Frontal cortex (tissue), 4 donors: Measurements from ENCODE around the gene GSG1L. TPM values are rescaled to one million over a fixed set of nuclear protein-coding genes. Genes with fewer than 3 reads are reported as not detected.
A peak's percentile ranks its signal among the peaks of the same experiment; 100 is the strongest.

ENCODE experiments used
- DNase-seq, 2 donors: peaks; one replicate each; pipeline ENCODE4 v3.0.0; 2012; ENCODE audit warnings: low spot score in 2 of 2
- FAIRE-seq: peaks from 2 replicates; lab custom pipeline; 2012; peaks lifted over from hg19 to GRCh38; lab: Jason Lieb, UNC
- total RNA-seq: library from RNA; depleted of rRNA; stranded (reverse); fragments of >200 nt; gene quantifications from one replicate; pipeline ENCODE4 v1.2.3, GENCODE V29; 2014
- donor health status: control.
- donor health status: control.
- donor health status: control.

GSG1L gene
- total RNA-seq, 1 donor from 2014 or later: 5.3 TPM

DNA sequence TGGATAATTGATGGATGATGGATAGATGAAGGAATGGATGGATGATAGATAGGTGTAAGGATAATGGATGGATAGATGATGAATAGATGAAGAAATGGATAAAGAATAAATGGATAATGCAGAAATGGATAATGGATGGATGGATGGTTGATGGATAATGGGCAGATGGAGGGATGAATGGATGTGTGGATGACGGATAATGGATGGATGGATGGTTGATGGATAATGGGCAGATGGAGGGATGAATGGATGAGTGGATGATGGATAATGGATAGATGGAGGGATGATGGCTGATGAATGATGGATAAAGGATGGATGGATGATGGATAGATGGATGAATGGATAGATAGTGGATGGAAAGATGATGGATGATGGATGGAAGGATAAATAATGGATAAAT, 274.4 kb downstream of the GSG1L start:
- no peak for DNase-seq
- no peak for FAIRE-seq

- no peak for FAIRE-seq
Measured at GRCh38 chr16:27787665-27788064, 275.8 kb downstream of the GSG1L start.

GRCh38 chr16:27786923-27787625, 276.4 kb downstream of the GSG1L start:
- FAIRE-seq: no peak
- DNase-seq: no peak

More at GRCh38 chr16:27787665-27788064, 275.8 kb downstream of the GSG1L start:
- no peak for DNase-seq

DNA sequence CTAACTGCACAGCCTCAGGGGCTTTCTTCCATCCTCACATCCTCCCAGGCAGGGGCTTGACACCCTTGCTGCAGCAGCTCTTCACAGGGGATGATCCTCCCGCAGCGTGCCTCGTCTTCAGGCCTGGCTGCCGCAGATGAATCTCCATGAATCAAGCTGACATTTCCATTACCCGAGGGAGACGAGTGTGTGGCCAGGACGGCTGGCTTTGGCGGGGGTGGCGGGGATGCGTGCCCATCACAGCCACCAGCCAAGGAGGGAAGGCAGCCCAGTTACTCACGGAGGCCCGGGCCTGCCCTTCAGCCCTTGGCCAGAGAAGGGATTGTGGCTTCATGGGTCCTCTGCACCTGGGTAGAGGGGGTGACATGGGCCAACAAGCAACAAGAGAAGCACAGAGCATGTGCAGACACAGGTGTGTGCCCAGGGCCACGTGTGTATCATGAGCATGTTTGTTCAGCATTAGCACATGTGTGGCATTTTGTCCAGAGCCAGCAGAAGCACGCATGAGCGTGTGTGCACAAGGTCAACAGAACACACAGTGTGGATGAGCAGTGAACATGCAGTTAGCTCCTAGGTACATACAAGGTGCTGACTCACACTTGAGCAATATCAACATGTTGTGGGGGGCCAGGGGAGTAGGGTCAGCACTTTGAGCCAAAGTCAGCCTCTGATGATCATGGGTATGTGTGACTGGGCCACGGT, 277.1 kb downstream of the GSG1L start:
- DNase-seq (no peak), FAIRE-seq (no peak)

DNA sequence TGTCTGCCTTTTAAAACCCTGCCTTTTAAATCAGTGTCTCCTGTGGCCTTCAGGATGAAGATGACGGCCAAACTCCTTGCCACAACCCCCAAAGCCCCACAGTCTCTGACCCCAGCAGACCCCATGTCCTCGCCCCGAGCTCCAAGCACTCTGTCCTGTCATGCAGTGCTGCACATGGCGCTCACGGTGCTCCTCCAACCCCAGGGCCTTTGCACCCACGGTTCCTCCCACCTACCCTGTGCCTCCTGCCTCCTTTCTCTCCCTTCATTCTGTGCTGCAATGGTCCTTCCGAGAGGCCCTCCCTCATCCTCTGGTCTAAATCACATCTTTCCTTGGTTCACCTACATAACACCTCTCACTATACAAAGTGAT, 278.2 kb downstream of the GSG1L start:
- FAIRE-seq (no peak), DNase-seq (no peak)

DNA sequence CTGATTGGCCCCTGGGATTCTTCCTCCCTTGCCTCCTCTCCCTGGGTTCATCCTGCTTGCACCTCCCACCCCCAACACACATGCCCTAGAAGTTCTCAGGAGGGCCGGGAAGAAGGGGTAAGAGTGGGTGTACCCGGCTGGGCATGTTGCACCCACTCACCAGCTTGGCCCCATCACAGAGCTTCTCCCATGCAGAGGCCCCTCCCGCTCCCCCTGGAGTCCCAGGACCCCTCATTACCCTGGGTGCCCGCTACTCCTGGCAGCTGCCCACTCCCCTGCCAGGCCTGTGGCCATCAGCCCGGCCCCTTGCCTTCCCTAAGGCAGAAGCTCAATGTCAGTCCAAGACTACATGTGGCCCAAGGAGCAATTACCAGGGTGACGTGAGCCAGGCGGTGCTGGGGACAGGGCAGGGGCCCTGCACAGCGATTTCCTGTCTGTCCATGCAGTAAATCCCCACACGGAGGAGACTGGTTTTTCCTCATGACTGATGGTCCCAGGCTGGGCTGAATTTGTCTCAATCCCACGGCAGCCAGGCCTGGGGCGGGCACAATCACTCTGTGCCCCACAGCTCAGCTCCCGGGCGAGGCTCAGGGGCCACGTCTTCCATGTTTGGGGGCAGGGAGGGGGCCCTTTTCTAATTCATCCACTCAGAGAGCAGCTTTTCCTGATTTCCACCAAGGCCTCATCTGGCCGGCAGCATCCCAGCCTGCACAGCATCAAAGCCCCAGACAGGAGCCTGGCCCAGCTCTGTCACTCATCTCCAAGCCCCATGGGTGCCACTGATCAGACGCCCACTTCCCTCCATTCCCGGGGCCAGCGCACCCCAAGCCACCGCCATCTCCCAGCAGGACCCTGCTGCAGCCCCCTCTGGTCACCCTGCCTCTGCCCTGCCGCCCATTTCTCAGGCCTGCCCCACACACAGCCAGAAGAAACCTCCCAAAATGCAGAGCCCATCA, 278.9 kb downstream of the GSG1L start:
- no peak for FAIRE-seq
- DNase-seq: no peak

GRCh38 chr16:27781981-27782880, 281.3 kb downstream of the GSG1L start:
- FAIRE-seq (no peak), DNase-seq (no peak)

DNA sequence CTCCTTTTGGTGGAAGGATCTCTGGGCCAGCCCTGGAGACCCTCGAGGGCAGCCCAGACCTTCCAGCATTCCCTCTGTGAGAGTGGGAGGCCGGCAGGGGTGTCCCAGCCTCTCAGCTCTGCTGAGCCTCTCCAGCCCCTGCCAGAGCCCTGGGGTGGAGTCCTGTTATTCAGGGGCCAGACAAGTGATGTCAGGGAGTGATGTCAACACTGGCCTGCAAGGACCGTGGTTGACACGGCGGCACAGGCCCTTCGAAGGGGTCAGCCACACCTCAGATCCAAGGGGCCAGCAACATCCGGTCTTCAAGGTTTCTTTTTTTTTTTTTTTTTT, 282.4 kb downstream of the GSG1L start:
- FAIRE-seq (no peak), DNase-seq (no peak)

DNA sequence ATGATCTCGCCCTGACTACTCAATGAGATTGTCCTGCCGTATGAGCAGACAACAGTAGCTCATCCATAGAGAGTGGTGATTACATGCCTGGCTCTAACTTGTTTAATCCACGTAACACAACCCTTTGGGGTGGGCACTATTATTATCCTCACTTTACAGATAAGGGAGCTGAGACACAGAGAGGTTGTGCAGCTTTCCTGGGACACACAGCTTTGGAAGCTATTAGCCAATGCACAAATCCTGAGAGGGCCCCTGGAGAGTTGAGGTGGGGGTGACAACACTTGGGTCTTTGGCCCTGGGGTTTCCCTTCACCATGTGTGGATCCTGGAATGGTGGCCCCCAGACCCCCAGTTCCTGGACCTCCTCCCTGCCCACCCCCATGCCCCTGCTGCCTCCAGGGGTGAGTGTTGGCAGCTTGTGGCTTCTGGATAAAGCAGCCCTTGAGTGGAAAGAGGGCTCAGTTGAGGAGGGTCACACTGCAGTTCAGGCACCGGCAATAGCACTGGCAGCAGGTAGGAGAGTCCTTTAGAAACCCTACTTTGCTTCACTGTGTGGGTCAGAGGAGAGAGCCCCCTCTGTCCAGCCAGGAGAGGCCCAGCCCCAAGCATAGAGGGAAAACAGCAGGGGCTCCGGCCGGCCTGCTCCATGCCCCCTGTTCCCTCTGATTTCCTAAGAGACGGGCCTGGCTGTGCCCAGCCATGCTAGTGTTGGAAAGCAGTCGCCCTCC, 282.9 kb downstream of the GSG1L start:
- FAIRE-seq (no peak), DNase-seq (no peak)

- DNase-seq (peak; percentile 71 to 75), FAIRE-seq (no peak)
Measured at GRCh38 chr16:27779641-27780164, 283.8 kb downstream of the GSG1L start.

DNA sequence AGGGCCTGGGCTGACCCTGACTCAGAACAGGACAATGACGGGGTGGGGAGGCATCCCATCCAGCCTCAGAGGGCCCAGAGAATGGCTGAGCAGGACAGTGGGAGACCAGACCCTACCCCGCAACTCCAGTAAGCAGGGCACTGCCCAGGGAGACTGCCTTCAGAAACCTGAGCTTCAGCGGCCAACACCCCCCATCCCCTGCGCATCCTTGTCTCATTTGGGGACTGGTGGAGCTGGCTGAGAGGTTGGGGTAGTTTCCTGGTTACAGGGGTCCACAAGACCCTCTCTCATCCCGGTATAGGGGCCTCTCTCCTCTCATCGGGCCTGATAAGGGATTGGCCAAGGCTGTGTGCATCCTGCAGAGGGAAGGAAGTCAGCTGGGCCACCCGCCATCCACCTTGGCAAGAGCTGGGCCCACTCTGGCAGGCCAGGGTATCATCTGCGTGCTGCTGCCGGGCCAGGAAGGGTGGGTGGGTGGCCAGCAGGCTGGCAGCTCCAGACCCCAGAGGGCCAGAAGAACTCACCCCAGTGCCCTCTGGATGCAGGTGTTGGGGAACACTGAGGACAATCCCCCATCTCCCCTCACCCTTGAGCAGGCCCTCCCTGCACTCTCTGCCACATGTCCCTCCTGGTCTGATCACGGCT, 284.5 kb downstream of the GSG1L start:
- FAIRE-seq (no peak), DNase-seq (no peak)

DNA sequence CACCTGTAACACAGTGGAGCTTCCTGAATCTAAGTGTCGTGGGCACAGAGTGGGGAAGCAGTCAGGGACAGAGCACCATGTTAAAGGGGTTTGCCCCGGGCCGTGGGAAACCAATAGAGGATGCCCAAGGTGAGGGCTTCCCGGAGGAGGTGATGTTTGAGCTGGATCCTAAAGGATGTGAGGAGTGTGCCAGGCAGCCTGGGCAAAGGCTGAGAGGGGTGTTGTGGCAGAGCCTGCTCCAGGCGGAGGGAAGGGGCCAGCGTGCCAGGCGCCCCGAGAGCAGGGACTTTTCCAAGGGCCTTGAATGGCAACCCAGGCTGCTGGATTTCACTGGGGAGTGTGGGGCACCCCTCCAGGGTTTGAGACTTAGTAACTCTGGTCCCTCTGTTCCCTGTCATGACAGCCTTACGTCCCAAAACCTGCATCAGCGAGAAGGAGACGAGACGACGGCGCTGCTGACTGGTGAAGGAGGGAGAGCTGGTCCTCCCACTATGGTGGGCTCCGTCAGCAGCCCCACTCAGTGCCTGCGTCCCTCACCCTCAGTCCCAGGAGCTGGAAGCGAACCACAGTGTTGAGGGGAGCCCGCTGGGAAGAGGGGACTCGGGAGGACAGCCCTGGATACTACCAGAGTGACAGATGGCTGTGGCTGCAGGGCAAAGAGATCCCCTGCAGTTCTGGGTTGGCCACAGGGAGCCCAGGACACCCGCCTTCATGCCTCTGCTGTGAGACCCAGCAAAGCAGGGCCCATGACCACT, 285.2 kb downstream of the GSG1L start:
- FAIRE-seq (no peak), DNase-seq (no peak)

DNA sequence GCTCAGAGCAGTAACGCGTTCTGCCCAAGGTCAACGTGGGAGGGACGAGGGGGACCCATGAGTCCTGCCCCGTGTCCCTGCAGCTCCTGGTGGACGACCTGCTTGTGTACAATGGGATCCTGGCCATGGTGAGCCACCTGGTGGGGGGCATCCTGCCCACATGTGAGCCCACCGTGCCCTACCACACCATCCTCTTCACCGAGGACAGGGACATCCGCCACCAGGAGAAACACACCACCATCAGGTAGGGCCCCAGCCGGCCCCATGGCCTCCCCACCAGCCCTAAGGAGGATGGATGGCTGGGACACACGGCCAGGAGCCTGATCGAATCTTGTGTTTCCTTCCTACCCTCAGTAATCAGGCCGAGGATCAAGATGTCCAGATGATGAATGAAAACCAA, 286.0 kb downstream of the GSG1L start:
- no peak for DNase-seq
- no peak for FAIRE-seq

DNA sequence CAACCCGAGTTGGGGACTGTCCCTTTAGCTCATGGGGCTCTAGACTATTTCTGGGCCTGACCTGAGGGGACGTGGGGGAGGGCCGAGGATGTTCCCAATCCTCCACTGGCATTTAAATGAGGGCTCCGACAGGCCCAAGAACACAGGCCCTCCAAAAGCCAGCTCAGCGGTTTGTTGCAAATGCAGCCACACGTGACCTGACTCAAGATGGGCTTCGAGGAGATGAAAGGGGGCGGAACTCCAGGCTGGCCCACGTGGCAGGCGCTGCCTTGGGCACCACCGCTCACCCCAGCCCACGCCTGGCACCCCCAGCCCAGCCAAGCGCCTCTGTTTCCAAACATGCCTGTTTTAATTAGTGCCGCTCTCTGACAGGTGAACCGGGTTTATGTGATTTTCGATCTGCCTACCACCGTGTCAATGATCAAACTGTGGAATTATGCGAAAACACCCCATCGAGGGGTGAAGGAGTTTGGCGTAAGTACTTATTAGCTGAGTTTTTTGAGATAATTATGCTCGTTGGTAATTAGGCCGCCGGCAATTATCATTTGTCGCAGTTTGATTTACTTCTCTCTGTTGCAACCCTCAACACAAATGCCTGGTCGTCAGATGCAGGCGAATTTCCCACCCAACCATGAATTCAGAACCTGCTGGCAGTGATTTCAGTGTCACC, 286.8 kb downstream of the GSG1L start:
- peak in 1 of 2 donors; percentile 67 for DNase-seq
- FAIRE-seq: no peak

DNA sequence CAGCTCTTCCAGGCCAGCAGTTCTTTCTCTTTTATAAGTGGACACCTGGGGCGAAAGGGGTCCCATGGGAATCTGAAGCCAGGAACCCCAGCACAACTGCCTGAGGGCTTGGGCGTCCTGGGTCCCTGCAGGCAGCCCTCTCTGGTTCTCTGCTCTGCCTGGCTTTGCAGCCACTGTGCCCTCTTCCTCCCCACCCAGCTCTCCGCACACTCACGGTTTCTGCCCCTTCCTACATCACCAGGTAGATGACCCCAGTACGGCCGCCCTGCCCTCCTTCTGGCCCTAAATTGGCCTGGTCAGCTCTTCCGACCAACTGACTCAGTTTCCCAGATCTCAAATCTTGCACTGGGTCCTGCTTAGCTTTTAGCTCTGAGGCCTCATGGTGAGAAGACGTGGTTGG, 288.3 kb downstream of the GSG1L start:
- DNase-seq (no peak), FAIRE-seq (no peak)

DNA sequence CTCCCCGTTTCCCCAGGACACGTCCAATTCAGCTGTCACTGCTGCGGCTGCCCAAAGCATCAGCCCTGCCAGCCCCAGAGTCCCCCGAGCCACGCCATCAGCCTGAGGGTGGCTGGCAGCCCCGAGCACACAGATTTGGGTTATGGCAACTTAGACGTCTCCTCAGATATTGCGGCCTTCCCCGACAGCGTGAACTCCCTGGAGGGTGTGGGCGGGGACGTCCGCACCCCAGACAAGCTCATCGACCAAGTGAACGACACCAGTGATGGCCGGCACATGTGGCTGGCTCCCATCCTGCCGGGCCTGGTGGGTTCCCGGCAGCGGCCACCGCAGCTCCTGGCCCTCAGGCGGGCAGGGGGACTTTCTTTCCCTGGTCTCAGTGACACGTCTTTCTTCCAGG, 288.7 kb downstream of the GSG1L start:
- DNase-seq (no peak), FAIRE-seq (no peak)

DNA sequence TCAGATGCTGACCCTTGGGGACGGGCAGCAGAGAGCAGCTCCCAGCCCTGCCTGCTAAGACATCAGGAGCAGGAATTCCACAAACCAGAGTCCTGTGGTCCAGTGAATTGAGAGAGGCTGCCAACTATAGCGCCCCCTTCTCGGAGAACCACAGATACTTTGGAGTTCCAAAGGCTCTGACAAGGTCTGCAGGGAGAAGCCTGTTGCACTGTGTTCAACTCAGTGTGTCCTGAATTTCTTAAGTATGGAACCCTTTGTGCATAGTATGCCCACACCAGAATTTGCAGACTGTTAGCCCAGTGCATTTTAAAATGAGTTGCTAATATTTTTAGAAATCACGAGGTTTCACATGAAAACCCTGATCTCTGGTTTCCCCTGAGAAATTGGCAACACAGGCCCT, 290.2 kb downstream of the GSG1L start:
- FAIRE-seq (no peak), DNase-seq (no peak)
